H9 (cell line): ENCODE results near the gene CMTM8. TPM values are rescaled to one million over a fixed set of nuclear protein-coding genes. Genes with fewer than 3 reads are reported as not detected.

Experiments
- DNase-seq: peaks from one replicate; pipeline ENCODE4 v3.0.0-alpha.2; 2017
- H2AFZ ChIP-seq: one replicate; pipeline ENCODE4 v1.6.1; 2013; ENCODE audit warnings: mild to moderate bottlenecking, low read length, control low read depth, moderate library complexity
- H2AK5ac ChIP-seq: 2 replicates; pipeline ENCODE4 v1.6.1; 2013; ENCODE audit warnings: low read length, control low read depth, mixed read lengths; ENCODE audit not compliant: insufficient read length
- H2BK120ac ChIP-seq: one replicate; pipeline ENCODE4 v1.6.1; 2013; ENCODE audit warnings: low read depth, mild to moderate bottlenecking, low read length, control low read depth, inconsistent platforms; ENCODE audit not compliant: poor library complexity, severe bottlenecking
- H2BK12ac ChIP-seq: 2 replicates; pipeline ENCODE4 v1.6.1; 2013; ENCODE audit warnings: low read length, control low read depth, mixed read lengths, low read depth; ENCODE audit not compliant: insufficient read length
- H2BK15ac ChIP-seq: 2 replicates; pipeline ENCODE4 v1.6.1; 2013; ENCODE audit warnings: low read depth, low read length, control low read depth
- H2BK20ac ChIP-seq: one replicate; pipeline ENCODE4 v1.6.1; 2013; ENCODE audit warnings: low read depth, mild to moderate bottlenecking, low read length, control low read depth, inconsistent platforms; ENCODE audit not compliant: poor library complexity, severe bottlenecking
- H2BK5ac ChIP-seq: 2 replicates; pipeline ENCODE4 v1.6.1; 2013; ENCODE audit warnings: low read length, control low read depth, mixed read lengths; ENCODE audit not compliant: insufficient read length
- H3K14ac ChIP-seq: 2 replicates; pipeline ENCODE4 v1.6.1; 2013; ENCODE audit warnings: low read length, control low read depth; ENCODE audit not compliant: insufficient read depth
- H3K18ac ChIP-seq: 2 replicates; pipeline ENCODE4 v1.6.1; 2013; ENCODE audit warnings: low read depth, mild to moderate bottlenecking, mixed read lengths, low read length, control low read depth; ENCODE audit not compliant: insufficient read length
- H3K23ac ChIP-seq: 2 replicates; pipeline ENCODE4 v1.6.1; 2013; ENCODE audit warnings: low read length, control low read depth, mixed read lengths, low read depth; ENCODE audit not compliant: insufficient read length
- H3K23me2 ChIP-seq: 2 replicates; pipeline ENCODE4 v1.6.1; 2013; ENCODE audit warnings: low read depth, mild to moderate bottlenecking, mixed read lengths, low read length, control low read depth; ENCODE audit not compliant: insufficient read length, poor library complexity, severe bottlenecking
- H3K27ac ChIP-seq: 2 replicates; pipeline ENCODE4 v1.5.1; 2013; ENCODE audit warnings: low read length, control low read depth, mixed read lengths, low read depth; ENCODE audit not compliant: insufficient read length
- H3K27me3 ChIP-seq: 2 replicates; pipeline ENCODE4 v1.6.1; 2013; ENCODE audit warnings: low read length, control low read depth, inconsistent platforms; ENCODE audit not compliant: insufficient read depth
- H3K4ac ChIP-seq: 2 replicates; pipeline ENCODE4 v1.6.1; 2013; ENCODE audit warnings: low read depth, mild to moderate bottlenecking, control low read depth, inconsistent platforms, low read length, moderate library complexity
- H3K4me1 ChIP-seq: 2 replicates; pipeline ENCODE4 v1.6.1; 2013; ENCODE audit warnings: low read length, control low read depth, inconsistent platforms; ENCODE audit not compliant: insufficient read depth
- H3K4me2 ChIP-seq: 2 replicates; pipeline ENCODE4 v1.6.1; 2013; ENCODE audit warnings: low read length, control low read depth, mixed read lengths; ENCODE audit not compliant: insufficient read length, insufficient read depth
- H3K56ac ChIP-seq: 2 replicates; pipeline ENCODE4 v1.6.1; 2013; ENCODE audit warnings: low read depth, mild to moderate bottlenecking, mixed read lengths, low read length, control low read depth; ENCODE audit not compliant: insufficient read length
- H3K79me1 ChIP-seq: 2 replicates; pipeline ENCODE4 v1.6.1; 2013; ENCODE audit warnings: low read depth, mild to moderate bottlenecking, moderate library complexity, low read length, control low read depth, inconsistent platforms; ENCODE audit not compliant: insufficient read depth, poor library complexity, severe bottlenecking
- H3K79me2 ChIP-seq: 2 replicates; pipeline ENCODE4 v1.6.1; 2013; ENCODE audit warnings: low read length, control low read depth, inconsistent platforms; ENCODE audit not compliant: insufficient read depth
- H3K9ac ChIP-seq: 2 replicates; pipeline ENCODE4 v1.6.1; 2013; ENCODE audit warnings: low read length, control low read depth, mixed read lengths; ENCODE audit not compliant: insufficient read length; ENCODE audit errors: extremely low read depth
- H3K9me3 ChIP-seq: one replicate; pipeline ENCODE4 v1.6.1; 2013; ENCODE audit warnings: low read depth, low read length, inconsistent platforms; ENCODE audit not compliant: control insufficient read depth
- H3T11ph ChIP-seq: one replicate; pipeline ENCODE4 v1.6.1; 2013; ENCODE audit warnings: mild to moderate bottlenecking, low read length, control low read depth, inconsistent platforms
- H4K20me1 ChIP-seq: one replicate; pipeline ENCODE4 v1.6.1; 2013; ENCODE audit not compliant: control insufficient read depth, insufficient read length, insufficient read depth
- H4K5ac ChIP-seq: 2 replicates; pipeline ENCODE4 v1.6.1; 2013; ENCODE audit warnings: low read depth, mild to moderate bottlenecking, mixed read lengths, low read length, control low read depth; ENCODE audit not compliant: insufficient read length
- H4K8ac ChIP-seq: replicated peaks from 2 replicates; pipeline ENCODE4 v1.6.1; 2013; ENCODE audit warnings: low read length, control low read depth, mixed read lengths, low read depth; ENCODE audit not compliant: insufficient read length
- H4K91ac ChIP-seq: 2 replicates; pipeline ENCODE4 v1.6.1; 2013; ENCODE audit warnings: low read depth, mild to moderate bottlenecking, moderate library complexity, mixed read lengths, low read length, control low read depth; ENCODE audit not compliant: insufficient read length
- H3K27ac Mint-ChIP-seq, 3 experiments: 2 replicates in 2 of 3; 3 replicates in 1 of 3; pipeline ENCODE4 v1.8.0; 2020 to 2021; ENCODE audit warnings: mixed read lengths in 3 of 3, mild to moderate bottlenecking in 1 of 3, moderate library complexity in 1 of 3
- H3K27me3 Mint-ChIP-seq: 2 replicates; pipeline ENCODE4 v1.8.0; 2021; ENCODE audit warnings: low read depth, mild to moderate bottlenecking, moderate library complexity, mixed read lengths
- H3K36me3 Mint-ChIP-seq, 3 experiments: 2 replicates in 2 of 3; 3 replicates in 1 of 3; pipeline ENCODE4 v1.8.0; 2020 to 2021; ENCODE audit warnings: low read depth in 3 of 3, mixed read lengths in 3 of 3; ENCODE audit not compliant: insufficient read depth in 1 of 3
- H3K4me1 Mint-ChIP-seq, 2 experiments: 2 replicates each; pipeline ENCODE4 v1.8.0; 2020; ENCODE audit warnings: mixed read lengths in 2 of 2
- H3K4me3 Mint-ChIP-seq, 2 experiments: 2 replicates in 1 of 2; 3 replicates in 1 of 2; pipeline ENCODE4 v1.8.0; 2020 to 2021; ENCODE audit warnings: mild to moderate bottlenecking in 2 of 2, mixed read lengths in 2 of 2, moderate library complexity in 1 of 2
- H3K9me3 Mint-ChIP-seq, 2 experiments: 2 replicates in 1 of 2; 3 replicates in 1 of 2; pipeline ENCODE4 v1.8.0; 2020; ENCODE audit warnings: mild to moderate bottlenecking in 2 of 2, mixed read lengths in 2 of 2, moderate library complexity in 1 of 2
- CTCF ChIP-seq: fragments of 200-600 bp; sonication (generic); conservative IDR thresholded peaks from 3 replicates; pipeline ENCODE4 v1.8.0; 2021; ENCODE audit warnings: antibody characterized with exemption, mild to moderate bottlenecking
- WGBS: extraction: QIAGEN DNeasy Blood & Tissue Kit; methylation state at CpG from one replicate; pipeline ENCODE4 v1.1.7; 2013; ENCODE audit warnings: missing lambda C conversion rate, low lambda C conversion rate, mixed read lengths; ENCODE audit not compliant: insufficient read length; ENCODE audit errors: extremely low coverage; 5-methylcytosine and 5-hydroxymethylcytosine counted together
- total RNA-seq: library from RNA; stranded (reverse); gene quantifications from 2 replicates; pipeline ENCODE4 v1.2.1, GENCODE V29; 2021

The CMTM8 gene
- total RNA-seq, 1 experiment from 2014 or later: 4.0 TPM

- no peak overlapping the region for H3K14ac ChIP-seq
- WGBS: no CpG with 5 or more reads among the region's 5 CpGs
Measured at GRCh38 chr3:32310336-32310735, 71.9 kb downstream of the CMTM8 start.

More at GRCh38 chr3:32310336-32310735, 71.9 kb downstream of the CMTM8 start:
- H3K56ac ChIP-seq: no peak overlapping the region
- H3K9me3 Mint-ChIP-seq: no peaks in the 10 kb centered on the region
- H2BK15ac ChIP-seq: no peak overlapping the region
- no peaks in the 10 kb centered on the region for H3K79me1 ChIP-seq
- H3K4ac ChIP-seq: no peak overlapping the region
- no peak overlapping the region for H3K9ac ChIP-seq
- peaks cover 0 to 3% (median 2%) of the 10 kb centered on the region in 3 experiments; a peak in 2 of 7 replicates for H3K36me3 Mint-ChIP-seq
- no peak overlapping the region for H4K8ac ChIP-seq
- H2BK5ac ChIP-seq: no peak overlapping the region
- H3K4me1 Mint-ChIP-seq: peaks cover 35% of the 10 kb centered on the region in 2 experiments
- H2AK5ac ChIP-seq: no peak overlapping the region
- H3K4me1 ChIP-seq: peaks cover 8% of the 10 kb centered on the region; the same call in 1 of the 2 replicates
- TF ChIP-seq CTCF: no peak
- no peaks in the 10 kb centered on the region for H3K9me3 ChIP-seq
- no peaks in the 10 kb centered on the region for H3K23me2 ChIP-seq
- H2BK120ac ChIP-seq: no peak overlapping the region
- no peak overlapping the region for H3K18ac ChIP-seq
- H3K4me2 ChIP-seq: no peak overlapping the region
- H3K23ac ChIP-seq: no peak overlapping the region
- H2BK12ac ChIP-seq: no peak overlapping the region
- H4K5ac ChIP-seq: no peak overlapping the region
- H2BK20ac ChIP-seq: no peak overlapping the region
- no peaks in the 10 kb centered on the region for H3K27me3 Mint-ChIP-seq
- no peak overlapping the region for H3K27ac Mint-ChIP-seq
- H3K27me3 ChIP-seq: no peaks in the 10 kb centered on the region
- no peak overlapping the region for H2AFZ ChIP-seq
- H3K4me3 Mint-ChIP-seq: no peak overlapping the region
- H3T11ph ChIP-seq: no peak overlapping the region
- no peak for DNase-seq
- no peaks in the 10 kb centered on the region for H3K79me2 ChIP-seq
- H4K20me1 ChIP-seq: no peaks in the 10 kb centered on the region
- no peak overlapping the region for H3K27ac ChIP-seq
- no peak overlapping the region for H4K91ac ChIP-seq
